Spleen (tissue), 7 donors: Measurements from ENCODE around the gene COL23A1.

Source experiments
- POLR2A ChIP-seq, 3 donors: fragments of 450-650 bp; IDR thresholded peaks; one replicate each; pipeline ENCODE4 v1.5.1; 2017; ENCODE audit warnings: antibody characterized with exemption in 3 of 3, mild to moderate bottlenecking in 1 of 3
- POLR2AphosphoS5 ChIP-seq, 3 donors: sonication (generic); formaldehyde crosslinking; IDR thresholded peaks; one replicate each; pipeline ENCODE4 v1.5.1; 2017; ENCODE audit warnings: antibody characterized with exemption in 3 of 3
- TF ChIP-seq, protein P1 (sequence below), 11 experiments: fragments of 200-600 bp in 7 of 11; fragments of 450-650 bp in 4 of 11; sonication (generic) in 4 of 11; IDR thresholded peaks in 8 of 11; conservative IDR thresholded peaks in 3 of 11; 1 replicate in 7 of 11; 2 replicates in 4 of 11; pipeline versions ENCODE4 v1.4.0 to v1.8.0; 2016 to 2021; ENCODE audit warnings: antibody characterized with exemption in 11 of 11, inconsistent platforms in 4 of 11, mild to moderate bottlenecking in 1 of 11
- donor health status: DM: no; HTN: no; CAD: no; lungs with moderate emphysema.
- donor health status: DM: no; HTN: no; CAD: no.
- donor health status: DM: no; HTN: no; CAD: no.

GRCh38 chr5:178533136-178533535 is 57.1 kb downstream of the COL23A1 start:
- TF ChIP-seq POLR2AphosphoS5 (IDR thresholded peaks at IDR 0.05) = no peak
- TF ChIP-seq, protein P1, sequence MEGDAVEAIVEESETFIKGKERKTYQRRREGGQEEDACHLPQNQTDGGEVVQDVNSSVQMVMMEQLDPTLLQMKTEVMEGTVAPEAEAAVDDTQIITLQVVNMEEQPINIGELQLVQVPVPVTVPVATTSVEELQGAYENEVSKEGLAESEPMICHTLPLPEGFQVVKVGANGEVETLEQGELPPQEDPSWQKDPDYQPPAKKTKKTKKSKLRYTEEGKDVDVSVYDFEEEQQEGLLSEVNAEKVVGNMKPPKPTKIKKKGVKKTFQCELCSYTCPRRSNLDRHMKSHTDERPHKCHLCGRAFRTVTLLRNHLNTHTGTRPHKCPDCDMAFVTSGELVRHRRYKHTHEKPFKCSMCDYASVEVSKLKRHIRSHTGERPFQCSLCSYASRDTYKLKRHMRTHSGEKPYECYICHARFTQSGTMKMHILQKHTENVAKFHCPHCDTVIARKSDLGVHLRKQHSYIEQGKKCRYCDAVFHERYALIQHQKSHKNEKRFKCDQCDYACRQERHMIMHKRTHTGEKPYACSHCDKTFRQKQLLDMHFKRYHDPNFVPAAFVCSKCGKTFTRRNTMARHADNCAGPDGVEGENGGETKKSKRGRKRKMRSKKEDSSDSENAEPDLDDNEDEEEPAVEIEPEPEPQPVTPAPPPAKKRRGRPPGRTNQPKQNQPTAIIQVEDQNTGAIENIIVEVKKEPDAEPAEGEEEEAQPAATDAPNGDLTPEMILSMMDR (IDR thresholded peaks at IDR 0.05 in 8 of 11, conservative IDR thresholded peaks at IDR 0.05 in 3 of 11) = no peak
- no peak for TF ChIP-seq POLR2A (IDR thresholded peaks at IDR 0.05)
